Lower leg skin (tissue), 3 donors: Measurements from ENCODE around the gene TAS2R13.

ENCODE experiments used
- POLR2A ChIP-seq, 2 donors: fragments of 450-650 bp; IDR thresholded peaks; one replicate each; pipeline ENCODE4 v1.6.1; 2016 to 2017; ENCODE audit warnings: antibody characterized with exemption in 2 of 2, mild to moderate bottlenecking in 1 of 2, moderate library complexity in 1 of 2
- TF ChIP-seq, protein P1 (sequence below), 3 donors: fragments of 450-650 bp; IDR thresholded peaks; one replicate each; pipeline ENCODE4 v1.5.1; 2016; ENCODE audit warnings: antibody characterized with exemption in 3 of 3, mild to moderate bottlenecking in 3 of 3, moderate library complexity in 2 of 3

GRCh38 chr12:10952645-10953044 lies 43.3 kb upstream of the TAS2R13 start:
- TF ChIP-seq, protein P1, sequence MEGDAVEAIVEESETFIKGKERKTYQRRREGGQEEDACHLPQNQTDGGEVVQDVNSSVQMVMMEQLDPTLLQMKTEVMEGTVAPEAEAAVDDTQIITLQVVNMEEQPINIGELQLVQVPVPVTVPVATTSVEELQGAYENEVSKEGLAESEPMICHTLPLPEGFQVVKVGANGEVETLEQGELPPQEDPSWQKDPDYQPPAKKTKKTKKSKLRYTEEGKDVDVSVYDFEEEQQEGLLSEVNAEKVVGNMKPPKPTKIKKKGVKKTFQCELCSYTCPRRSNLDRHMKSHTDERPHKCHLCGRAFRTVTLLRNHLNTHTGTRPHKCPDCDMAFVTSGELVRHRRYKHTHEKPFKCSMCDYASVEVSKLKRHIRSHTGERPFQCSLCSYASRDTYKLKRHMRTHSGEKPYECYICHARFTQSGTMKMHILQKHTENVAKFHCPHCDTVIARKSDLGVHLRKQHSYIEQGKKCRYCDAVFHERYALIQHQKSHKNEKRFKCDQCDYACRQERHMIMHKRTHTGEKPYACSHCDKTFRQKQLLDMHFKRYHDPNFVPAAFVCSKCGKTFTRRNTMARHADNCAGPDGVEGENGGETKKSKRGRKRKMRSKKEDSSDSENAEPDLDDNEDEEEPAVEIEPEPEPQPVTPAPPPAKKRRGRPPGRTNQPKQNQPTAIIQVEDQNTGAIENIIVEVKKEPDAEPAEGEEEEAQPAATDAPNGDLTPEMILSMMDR (IDR thresholded peaks at IDR 0.05) = no peak
- no peak for TF ChIP-seq POLR2A (IDR thresholded peaks at IDR 0.05)
